GM12874 (cell line): ENCODE measurements around the gene NUP210.

Experiments used
- TF ChIP-seq, protein P1 (sequence below): IDR thresholded peaks from 2 replicates; pipeline ENCODE4 v1.5.1; 2011; ENCODE audit warnings: low read depth, mild to moderate bottlenecking, control low read depth, low read length, moderate library complexity; ENCODE audit not compliant: insufficient read depth

NUP210 gene

DNA sequence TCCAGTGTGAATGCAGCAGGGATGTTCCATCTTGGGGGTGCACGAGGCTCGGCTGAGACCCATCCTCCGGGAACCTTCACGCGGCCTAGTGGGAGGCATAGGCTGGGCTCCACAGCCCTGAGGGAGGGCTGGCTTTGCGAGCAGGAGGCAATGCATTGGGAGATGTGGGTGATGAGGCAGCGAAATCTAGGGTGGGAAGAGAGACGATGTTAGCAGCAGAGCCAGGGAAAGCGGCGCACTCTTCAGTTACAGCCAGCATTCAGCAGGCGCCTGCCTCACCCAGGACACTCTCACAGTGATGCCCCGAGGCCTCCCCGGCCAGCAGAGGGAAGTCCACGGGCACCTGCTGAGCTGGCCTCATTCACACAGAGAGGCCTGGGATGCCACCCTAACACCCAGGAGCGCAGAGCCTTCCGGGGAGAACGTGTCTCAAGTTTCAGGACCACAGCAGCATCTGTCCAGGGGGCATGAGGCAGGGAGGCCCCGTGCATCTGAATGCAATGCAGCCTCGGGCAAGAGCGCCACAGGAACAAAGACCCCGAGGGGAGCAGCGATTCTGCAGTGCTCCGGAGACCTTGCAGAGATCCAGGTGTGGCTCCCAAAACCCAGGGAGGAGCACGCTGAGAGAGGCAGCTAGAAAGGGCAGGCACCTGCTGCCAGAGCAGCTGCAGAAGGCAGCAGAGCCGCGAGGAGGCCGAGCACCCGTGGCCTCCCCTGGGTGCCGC is 102.4 kb downstream of the NUP210 start:
- TF ChIP-seq, protein P1, sequence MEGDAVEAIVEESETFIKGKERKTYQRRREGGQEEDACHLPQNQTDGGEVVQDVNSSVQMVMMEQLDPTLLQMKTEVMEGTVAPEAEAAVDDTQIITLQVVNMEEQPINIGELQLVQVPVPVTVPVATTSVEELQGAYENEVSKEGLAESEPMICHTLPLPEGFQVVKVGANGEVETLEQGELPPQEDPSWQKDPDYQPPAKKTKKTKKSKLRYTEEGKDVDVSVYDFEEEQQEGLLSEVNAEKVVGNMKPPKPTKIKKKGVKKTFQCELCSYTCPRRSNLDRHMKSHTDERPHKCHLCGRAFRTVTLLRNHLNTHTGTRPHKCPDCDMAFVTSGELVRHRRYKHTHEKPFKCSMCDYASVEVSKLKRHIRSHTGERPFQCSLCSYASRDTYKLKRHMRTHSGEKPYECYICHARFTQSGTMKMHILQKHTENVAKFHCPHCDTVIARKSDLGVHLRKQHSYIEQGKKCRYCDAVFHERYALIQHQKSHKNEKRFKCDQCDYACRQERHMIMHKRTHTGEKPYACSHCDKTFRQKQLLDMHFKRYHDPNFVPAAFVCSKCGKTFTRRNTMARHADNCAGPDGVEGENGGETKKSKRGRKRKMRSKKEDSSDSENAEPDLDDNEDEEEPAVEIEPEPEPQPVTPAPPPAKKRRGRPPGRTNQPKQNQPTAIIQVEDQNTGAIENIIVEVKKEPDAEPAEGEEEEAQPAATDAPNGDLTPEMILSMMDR = no peak

DNA sequence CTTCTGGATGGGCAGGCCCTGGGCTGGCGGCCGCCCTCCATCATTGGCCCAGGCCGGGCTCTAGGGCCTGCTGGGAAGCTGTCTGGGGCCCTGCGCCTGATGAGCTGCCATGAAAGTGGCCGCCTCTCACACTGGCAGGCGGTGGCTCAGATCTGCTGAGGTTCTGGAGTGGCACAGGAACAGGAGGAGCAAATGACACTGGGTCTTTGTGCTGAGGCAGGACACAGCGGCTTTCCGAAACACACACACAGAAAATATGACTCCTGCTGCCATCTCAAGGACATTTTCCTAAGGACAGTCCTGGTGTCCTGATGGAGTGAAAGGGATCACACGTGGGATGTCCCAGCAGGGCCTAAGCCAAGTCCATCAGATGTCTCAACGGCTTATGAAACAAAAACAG is 103.5 kb downstream of the NUP210 start:
- TF ChIP-seq, protein P1 = no peak

DNA sequence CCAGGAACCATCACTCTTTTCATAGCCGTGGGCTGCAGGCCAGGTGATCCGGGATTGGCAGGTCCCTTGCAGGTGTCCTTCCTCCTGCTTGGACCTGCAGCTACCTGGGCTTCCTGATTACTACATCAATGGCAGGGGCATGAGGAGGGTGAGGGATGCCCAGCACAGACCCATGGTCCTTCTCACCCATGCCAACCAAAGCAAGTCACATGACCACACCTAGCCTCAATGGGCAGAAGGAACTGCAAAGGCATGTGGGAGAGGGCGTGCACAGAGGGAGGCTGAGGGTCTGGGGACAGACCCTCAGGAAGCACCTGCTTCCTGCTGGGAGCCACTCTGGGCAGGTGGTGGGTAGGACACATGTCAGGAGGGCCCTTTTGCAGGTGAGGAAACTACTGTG is 105.2 kb downstream of the NUP210 start:
- TF ChIP-seq, protein P1 = no peak

DNA sequence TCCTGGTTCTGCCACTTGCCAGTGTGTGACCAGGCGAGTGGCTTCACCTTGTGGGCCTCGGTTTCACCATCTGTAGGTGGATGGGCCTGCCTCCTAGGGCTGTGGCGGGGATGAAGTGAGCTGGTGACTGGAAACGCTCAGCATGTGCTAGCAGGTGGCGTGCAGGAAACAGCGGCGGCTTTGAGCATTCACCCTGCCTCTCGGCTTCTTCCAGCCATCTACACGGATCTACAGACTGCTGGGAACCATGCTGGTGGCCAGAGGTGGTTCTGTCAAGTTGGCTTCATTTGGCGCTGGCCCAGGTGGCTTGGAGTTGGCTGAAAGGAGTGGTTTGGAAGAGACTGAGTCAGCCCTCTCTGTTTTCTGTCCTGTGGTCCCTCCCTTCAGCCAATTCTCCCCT is 106.3 kb downstream of the NUP210 start:
- TF ChIP-seq, protein P1 = no peak

DNA sequence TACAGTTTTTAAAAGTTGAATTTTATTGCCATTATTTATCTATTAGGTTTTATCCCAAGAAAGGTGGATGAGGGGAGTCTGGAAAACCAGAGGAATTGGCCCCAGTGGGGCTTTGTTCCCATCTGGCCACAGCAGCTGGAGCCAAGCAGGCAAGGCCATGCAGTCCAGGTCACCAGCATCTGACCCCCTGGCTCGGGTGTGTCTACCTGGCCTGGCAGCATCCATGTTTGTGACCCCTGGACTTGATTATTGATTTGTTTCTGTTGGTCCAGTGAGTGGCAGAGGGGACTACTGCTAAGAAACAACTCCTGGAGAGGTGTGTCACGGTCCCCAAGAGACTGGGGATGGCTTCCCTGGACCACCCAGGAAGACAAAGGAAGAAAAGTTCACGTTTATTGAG is 111.1 kb downstream of the NUP210 start:
- TF ChIP-seq, protein P1 = no peak

DNA sequence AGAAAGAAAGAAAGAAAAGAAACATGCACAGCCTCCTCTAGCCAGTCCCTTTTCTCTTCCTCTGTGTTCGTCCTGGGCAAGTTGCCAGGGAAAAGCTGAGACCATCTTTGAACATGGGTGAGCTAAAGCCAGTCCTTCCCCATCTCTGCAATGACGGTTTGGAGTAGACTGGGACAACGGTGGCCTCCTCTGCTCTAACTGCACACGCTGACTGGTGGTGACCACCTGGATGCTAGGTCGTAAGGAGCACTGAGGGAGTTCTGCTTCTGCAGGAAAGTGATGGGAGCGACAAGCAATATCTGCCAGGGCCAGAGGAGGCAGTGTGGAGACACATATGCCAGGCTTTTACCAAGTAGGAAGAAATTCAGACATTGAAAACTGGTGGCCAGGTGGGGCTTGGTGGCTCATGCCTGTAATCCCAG is 111.7 kb downstream of the NUP210 start:
- TF ChIP-seq, protein P1 = peak; percentile 54

DNA sequence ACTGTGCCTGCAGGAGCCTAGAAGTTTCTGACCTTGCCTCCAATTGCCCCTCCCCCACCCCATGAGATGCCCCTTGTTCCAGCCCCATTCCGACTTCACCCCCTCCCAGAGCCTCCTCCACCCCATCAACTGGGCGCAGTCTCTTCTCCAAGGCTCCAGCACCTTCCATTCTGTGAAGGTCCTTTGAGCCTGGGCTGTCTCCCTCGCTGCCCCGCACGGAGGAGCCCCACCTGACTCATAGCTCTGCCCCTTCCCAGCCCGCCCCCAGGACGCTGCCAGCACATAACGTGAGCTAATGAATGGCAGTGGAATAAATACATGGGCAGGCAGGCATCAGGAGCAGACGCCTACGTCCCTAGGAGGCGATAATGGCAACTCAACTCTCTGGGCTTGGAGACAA is 113.1 kb downstream of the NUP210 start:
- TF ChIP-seq, protein P1 = no peak
